Liver (tissue), 2 donors: Measurements from ENCODE around the gene PAFAH1B2.

ENCODE experiments used
- CTCF ChIP-seq: fragments of 150-350 bp; IDR thresholded peaks from 2 replicates; pipeline ENCODE4 v1.5.1; 2017; ENCODE audit warnings: improper control_type of control experiment, low read depth, low read length; ENCODE audit not compliant: missing input control
- MAX ChIP-seq: IDR thresholded peaks from 2 replicates; pipeline ENCODE4 v1.6.1; 2016; ENCODE audit warnings: antibody characterized with exemption
- donor health status: healthy.

GRCh38 chr11:117180661-117181585, 36.8 kb downstream of the PAFAH1B2 start:
- TF ChIP-seq MAX (no peak), CTCF (peak; percentile 31)
